SIG-M5 treated with dmso at 0.1 percent for 504 hours (cell line): ENCODE data around the gene OR6C75.
"Not testable (repeated sequence)": the region's sequence is repeated elsewhere in the genome, so short reads cannot be mapped to it uniquely, and the experiment has no call there.

Experiments
- DNase-seq: peaks from one replicate; lab custom pipeline; 2025; ENCODE audit not compliant: unreplicated experiment; lab: John Stamatoyannopoulos, UW

The OR6C75 gene

DNA sequence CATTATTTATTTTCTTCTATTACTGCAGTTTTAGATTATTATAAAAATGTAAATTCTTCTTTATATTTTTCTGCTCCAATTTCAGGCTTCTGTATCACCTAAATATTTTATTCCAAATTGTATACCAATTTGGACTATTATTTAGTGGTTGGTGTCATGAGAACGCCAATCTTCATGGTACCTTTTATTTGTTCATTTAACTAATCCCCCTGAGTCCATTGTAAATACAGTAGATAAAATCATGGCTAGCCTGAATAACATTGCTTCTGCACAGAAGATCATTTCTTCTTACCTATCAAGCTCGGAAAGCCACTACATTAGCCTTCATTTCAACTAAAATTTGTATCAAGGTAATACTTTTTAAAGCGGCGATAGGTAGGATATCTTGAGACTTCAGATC lies at the start of gene OR6C75:
Gene OR6C75, plus strand, starts transcription at position 301 of the 400 bp plus-strand sequence. CDS start 2,136 bp downstream, outside the sequence.
- DNase-seq, result no peak

DNA sequence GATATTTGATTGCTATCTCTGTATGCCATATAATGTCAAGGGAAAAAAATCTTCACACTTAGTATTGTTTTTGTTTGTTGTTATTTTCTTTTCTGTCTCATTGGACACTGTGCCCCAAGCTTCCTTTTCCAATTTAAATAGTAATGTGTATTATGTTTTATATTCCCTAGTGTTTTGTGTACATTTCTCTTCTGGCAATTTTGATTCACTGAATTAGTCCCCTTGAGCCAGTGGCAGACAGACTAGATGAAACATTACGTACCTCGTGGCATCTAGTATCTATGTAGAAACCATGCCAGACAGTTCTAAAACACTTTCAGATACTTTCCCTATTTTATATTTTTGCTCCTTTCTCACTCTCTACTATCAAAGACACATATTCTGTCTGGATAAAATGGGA lies 48.7 kb upstream of the OR6C75 start, which contains the start of gene OR6C1:
Gene OR6C1, plus strand, starts transcription at position 301 of the 400 bp plus-strand sequence. CDS start 6,257 bp downstream, outside the sequence.
- DNase-seq, result no peak

DNA sequence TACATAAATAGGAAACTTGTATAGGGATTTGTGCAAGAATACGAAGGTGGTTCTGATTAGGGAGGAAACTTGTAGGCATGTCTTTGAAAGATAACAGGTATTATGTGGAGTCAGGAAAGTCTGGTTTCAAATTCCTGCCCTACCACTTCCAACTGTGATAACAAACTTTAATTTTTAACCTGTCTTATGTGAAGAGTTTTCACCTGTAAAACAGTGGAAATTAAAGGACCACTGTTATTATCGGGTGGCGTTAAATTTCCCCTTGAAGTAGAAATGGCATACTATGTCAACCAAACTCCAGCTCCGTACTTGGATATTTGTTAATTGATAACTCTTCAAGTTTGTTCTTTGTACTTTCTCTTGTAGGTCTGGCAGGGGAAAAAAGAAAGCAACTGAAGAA lies 42.6 kb upstream of the OR6C75 start:
- DNase-seq, result no peak

DNA sequence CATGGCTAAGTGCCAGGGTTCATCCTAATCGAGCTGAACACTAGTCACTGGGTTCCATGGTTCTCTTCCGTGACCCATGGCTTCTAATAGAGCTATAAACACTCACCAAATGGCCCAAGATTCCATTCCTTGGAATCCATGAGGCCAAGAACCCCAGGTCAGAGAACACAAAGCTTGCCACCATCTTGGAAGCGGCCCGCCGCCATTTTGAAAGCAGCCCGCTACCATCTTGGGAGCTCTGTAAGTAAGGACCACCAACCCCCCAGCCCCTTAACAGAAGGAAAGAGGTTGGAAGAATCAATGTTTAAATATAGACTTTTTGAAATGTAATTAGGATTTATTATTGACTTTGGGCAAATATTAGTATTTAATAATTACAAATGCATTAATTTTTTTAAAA lies 37.0 kb upstream of the OR6C75 start:
- not testable (repeated sequence) for DNase-seq

DNA sequence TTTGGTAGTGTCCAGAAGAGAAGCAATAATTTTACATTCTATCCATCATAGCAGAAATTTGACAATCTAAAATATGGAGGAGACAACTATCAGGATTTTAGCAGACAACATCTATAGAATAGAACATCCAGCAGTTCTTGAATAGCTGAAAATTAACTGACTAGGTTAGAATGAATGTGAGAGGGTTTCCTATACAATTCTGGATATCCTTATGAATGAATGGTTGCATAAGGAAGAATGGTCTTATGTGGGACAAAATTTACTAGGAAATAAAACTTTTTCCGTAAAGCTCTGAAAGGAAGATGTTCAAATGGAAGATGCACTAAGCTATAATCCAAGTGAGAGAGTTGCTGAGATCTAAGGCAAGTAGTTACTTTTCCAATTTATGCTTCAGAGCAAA lies 32.3 kb upstream of the OR6C75 start, which contains the start of gene OR6C3:
Gene OR6C3, plus strand, starts transcription at position 301 of the 400 bp plus-strand sequence. CDS start 955 bp downstream, outside the sequence.
- DNase-seq, result no peak

DNA sequence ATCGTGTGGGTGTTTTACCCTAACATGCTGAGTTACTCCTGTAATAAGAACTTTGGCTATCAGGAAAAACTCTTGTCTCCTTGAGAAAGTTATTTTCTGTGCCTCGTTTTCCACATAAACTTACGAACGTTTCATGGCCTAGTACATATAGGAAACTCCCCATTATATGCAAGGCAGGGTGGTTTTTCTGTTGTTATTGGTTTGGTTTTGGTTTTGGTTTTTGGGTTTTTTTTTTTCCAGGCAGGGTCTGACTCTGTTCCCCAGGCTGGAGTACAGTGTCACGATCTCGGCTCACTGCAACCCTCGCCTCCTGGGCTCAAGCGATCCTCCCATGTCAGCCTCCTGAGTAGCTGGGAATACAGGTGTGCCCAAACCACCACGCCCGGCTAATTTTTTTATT lies 26.8 kb upstream of the OR6C75 start:
- DNase-seq, result no peak

DNA sequence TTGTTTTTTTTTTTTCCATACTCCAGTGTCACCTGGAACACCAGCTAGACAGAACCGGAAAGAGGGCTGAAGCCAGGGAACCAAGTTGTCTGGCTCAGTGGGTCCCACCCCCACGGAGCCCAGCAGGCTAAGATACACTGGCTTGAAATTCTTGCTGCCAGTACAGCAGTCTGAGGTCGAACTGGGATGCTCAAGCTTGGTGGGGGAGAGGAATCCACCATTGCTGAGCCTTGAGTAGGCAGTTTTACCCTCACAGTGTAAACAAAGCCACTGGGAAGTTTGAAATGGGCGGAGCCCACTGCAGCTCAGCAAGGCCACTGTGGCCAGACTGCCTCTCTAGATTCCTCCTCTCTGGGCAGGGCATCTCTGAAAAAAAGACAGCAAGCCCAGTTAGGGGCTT lies 7.4 kb upstream of the OR6C75 start:
- not testable (repeated sequence) for DNase-seq

DNA sequence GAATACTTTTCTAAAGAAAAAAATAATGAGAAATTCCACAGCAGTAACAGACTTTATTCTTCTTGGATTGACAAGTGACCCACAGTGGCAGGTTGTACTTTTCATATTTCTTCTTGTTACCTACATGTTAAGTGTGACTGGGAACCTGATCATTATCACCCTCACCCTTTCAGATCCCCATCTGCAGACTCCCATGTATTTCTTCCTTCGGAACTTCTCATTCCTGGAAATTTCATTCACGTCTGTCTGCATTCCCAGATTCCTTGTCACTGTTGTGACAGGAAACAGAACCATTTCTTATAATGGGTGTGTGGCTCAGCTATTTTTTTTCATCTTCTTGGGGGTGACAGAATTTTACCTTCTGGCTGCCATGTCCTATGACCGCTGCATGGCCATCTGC lies 2.3 kb downstream of the OR6C75 start:
- no peak for DNase-seq

DNA sequence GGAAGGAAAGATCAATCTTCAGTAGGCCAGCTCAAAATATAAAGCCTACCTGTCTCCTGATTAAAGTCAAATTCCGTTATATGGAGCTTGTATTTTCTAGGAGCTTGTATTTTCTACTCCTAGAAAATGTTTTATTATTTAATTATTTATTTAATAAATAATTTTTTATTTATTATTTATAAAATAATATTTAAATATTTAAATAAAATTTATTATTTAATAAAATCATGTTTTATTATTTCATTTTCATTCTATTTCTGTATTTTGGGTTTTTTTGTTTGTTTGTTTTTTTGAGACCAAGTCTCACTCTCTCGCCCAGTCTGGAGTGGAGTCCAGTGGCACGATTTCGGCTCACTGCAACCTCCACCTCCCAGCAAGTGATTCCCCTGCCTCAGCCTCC lies 9.7 kb downstream of the OR6C75 start:
- no peak for DNase-seq

DNA sequence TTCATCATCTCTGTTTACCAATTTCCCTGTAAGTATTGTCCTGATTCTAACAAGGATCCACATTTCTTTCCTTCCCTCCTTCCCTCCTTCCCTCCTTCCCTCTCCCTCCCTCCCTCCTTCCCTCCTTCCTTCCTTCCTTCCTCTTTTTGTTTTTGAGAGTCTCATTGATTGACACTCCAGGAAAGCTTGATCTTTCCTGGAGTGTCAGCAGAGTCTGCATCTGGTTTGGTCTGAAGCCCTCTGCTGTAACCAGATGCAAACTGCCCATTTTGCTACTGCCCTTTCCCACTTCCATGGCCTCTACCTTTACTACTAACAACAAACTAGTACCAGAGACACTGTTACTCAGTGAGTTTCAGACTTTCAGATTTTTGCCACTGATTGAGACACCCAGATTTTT lies 23.1 kb downstream of the OR6C75 start:
- no peak for DNase-seq

DNA sequence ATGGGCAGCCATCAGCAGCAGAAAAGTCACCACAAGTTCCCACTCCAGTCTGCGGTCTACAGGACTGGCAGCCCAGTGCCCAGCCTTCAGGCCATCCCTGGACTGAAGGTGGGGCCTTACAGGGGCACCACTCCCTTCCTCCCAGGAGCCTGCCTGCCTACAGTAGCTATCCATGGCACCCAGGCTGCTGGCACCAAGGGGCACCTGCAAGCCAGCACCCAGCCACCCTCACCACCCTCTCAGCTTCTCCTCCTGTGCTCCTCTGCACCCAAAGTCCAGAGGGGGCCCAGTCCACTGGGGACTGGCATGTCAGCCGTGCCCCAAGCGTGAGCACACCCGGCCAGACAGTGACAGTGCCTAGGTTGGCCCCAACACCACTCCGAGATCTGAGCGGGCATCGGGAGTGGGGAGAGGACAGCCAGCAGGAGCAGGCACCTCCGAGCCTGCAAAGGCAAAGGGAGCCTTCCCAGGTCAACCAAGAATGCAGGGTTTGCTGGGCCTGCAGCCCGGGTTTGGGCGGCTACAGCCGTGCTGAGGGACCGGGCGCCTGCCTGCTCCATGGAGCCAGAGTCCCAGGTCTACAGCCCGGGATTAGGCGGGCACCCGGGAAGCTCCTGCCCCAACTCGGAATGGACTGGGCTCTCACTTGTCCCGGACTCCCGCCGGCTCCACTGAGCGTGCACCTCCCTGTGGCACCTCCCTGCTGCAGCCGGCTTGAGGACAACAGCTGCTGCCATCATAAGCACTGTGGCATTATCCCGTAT lies 29.4 kb downstream of the OR6C75 start:
- DNase-seq, result no peak

DNA sequence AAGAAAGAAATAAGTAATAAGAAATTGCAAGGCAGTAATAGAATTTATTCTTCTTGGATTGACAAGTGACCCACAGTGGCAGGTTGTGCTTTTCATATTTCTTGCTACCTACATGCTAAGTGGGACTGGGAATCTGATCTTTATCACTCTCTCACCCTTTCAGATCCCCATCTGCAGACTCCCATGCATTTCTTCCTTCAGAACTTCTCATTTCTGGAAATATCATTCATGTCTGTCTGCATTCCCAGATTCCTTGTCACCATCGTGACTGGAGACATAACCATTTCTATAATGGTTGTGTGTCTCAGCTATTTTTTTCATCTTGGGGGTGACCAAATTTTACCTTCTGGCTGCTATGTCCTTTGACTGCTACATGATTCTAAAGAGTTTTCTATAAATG lies 33.6 kb downstream of the OR6C75 start:
- no peak for DNase-seq

DNA sequence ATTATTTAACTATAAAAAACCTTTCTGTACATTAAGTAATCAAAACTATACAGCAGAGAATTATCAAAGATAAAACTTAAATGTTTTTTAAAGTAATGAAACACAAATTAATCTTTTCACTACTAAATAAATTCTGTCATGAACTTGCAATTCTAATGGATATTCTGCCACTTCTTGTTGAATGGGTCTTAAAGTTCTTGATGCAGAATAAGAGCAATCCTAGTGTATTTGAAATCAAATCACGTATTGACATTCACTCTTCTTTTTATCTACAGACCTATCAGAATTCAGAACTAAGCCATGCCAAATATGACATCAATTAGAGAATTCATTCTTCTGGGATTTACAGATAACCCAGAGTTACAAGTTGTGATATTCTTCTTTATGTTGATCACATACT lies 37.5 kb downstream of the OR6C75 start, which contains the start of gene OR6C65:
Gene OR6C65, plus strand, starts transcription at position 301 of the 400 bp plus-strand sequence. Its CDS starts 0 bp downstream, at position 301.
- no peak for DNase-seq

DNA sequence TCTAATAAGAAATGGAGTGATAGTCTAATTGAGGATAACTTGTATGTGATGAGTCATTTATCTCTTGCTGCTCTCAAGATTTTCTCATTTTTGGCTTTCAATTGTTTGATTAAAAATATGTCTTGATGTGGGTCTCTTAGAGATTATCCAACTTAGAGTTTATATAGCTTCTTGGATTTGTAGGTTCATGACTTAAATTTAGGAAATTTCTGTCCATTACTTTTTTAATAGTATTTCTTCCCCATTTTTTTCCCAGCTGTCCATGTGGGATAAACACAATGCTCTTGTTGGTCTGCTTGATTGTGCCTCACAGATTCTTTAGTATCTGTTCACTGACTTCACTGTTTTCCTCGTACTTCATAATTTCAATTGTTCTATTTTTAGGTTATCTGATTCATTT lies 45.1 kb downstream of the OR6C75 start:
- DNase-seq, result no peak

DNA sequence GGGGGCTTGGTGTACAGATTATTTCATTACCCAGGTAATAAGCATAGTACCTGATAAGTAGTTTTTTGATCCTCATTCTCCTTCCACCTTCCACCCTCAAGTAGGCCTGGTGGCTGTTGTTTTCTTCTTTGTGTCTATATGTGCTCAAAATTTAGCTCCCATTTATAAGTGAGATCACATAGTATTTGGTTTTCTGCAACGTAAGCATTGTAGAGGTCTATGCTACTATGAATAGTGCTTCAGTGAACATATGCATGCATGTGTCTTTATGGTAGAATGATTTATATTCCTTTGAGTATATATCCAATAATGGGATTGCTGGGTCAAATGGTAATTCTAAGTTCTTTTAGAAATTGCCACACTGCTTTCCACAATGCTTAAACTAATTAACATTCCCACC lies 46.4 kb downstream of the OR6C75 start:
- DNase-seq, result not testable (repeated sequence)

DNA sequence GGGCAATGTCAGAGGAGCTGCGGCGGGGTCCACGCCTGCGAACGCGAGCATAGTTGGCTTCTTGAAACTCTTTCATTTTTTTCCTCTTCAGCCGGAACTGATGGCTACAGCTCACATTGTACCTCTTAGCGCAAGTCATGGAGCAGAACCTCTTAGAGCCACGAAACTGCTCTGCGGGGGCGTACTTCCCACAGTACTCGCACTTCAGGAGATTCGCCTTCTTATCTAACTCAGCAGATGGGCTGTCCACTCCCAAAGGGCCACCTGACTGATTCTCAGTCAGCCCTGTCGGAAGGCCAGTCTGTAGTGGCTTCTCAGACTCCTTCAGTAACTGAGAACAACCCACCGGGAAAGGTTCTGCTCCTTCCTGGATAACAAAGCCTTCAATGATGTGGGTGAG lies 49.4 kb downstream of the OR6C75 start:
- DNase-seq, result not testable (repeated sequence)

DNA sequence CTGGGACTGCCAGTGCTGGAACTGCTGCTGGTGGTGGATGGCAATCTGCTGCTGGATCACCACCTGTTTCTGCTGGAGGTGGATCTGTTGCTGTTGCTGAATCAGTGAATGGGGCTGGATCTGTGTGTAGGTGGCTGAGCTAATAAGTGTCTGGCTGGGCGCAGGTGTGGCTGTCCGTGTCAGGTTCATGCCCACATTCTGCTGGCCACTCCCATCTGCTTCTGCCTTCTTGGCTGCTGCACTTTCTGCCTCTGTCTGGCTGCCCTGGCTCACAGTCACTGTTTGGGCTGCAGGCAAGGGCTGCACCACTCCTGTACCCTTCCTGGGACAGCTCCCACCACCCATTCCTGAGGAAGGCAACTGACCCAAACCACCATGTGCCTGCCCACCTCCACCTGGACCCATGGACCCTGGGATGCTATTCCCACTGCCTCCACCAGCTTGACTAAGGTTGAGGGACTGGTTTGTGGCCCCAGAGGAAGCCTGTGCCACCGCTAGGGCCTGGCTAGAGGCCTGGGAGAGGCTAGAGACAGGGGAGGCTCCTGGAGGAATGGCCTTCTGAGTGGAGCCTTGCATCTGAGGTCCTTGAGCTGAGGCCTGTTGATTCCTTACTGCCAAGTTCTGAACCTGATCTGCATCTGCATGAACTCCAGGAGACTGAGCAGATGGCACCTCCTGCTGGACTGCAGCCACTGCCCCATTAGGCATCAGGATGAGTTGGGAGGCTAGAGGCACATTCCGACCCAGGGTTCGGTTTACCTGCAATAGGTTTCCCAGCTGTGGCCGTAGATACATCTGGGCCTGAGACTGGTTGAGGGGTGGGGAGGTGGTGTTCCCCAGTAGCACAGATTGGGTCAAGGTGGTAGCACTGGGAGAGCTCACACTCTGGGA lies 51.0 kb downstream of the OR6C75 start:
- DNase-seq, result not testable (repeated sequence)

DNA sequence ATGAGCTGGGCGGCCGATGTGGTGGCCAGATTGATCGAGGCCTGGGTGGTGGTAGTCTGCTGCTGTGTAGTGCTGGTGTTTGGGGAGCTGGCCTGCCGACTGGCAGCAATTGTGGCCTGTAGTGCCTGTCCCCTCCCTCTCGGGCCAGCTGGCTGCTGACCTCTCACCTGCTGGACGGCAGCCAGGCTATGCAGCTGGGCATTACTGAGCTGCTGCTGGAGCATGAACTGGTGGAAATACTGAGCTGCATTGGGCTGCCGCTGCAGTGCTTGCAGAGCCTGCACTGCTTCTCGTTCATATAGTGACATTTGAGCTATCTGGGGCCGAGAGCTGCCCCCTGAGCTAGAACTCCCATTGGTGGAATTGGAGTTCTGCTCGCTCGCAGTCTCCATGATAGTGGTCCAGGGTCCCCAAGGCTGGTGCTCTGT lies 51.6 kb downstream of the OR6C75 start:
- DNase-seq, result not testable (repeated sequence)

DNA sequence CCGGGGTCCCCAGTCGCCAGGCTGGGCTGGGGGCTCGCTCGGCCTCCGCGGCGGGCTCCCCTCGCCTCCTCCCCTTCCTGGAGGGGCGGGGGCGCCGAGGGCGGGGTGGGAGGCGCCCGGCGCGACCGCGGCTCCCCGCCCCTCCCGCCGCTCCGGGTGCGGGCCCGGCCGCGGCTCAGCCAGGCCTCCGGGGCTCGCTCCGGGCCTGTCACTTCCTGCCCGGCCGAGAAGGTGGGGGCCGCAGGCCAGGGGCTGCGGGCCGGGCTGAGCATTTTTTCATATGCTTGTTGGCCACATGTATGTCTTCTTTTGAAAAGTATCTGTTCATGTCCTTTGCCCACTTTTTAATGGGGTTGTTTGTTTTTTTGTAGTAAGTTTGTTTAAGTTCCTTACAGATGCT lies 52.1 kb downstream of the OR6C75 start:
- not testable (repeated sequence) for DNase-seq

DNA sequence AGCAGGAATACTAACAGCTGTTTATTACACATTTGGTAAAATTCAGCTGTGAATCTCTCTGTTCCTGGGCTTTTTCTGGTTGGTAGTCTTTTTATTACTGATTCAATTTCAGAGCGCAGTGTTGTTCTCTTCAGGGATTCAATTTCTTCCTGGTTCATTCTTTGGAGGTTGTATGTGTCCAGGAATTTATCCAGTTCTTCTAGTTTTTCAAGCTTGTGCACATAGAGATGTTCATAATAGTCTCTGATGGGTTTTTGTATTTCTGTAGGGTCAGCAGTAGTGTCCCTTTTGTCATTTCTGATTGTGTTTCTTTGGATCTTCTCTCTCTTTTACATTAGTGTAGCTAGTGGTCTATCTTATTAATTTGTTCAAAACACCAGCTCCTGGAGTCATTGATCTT lies 54.2 kb downstream of the OR6C75 start:
- no peak for DNase-seq
